GM21447 (cell line): ENCODE data around the gene DPEP1.

Experiments
- ATAC-seq: cut with Tn5 transposase; IDR thresholded peaks from one replicate; pipeline ENCODE4 v1.9.1; 2021; ENCODE audit not compliant: unreplicated experiment

Gene DPEP1

DNA sequence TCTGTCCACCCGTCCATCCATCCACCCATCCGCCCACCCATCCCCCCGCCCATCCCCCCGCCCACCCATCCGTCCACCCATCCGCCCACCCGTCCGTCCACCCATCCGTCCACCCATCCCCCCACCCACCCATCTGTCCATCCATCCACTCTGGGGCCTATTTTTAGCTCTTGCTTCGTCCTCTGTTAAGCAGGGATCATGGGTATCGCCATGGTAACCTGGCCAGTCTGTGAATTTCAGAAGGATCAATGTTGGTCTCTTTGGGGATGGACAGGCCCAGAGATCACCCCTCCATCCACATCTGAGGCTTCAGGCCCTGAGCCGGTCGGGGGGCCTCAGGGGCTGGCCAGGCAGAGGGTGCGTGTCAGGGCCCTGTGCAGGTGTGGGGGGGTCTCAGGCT, 15.2 kb upstream of the DPEP1 start:
- ATAC-seq, result no peak

- no peak for ATAC-seq
These were observed 14.0 kb upstream of the DPEP1 start for GRCh38 chr16:89599451-89599858.

- no peak for ATAC-seq
These were observed 13.5 kb upstream of the DPEP1 start for GRCh38 chr16:89599902-89600301.

- no peak for ATAC-seq
These were observed 13.0 kb upstream of the DPEP1 start for GRCh38 chr16:89600427-89600826.

DNA sequence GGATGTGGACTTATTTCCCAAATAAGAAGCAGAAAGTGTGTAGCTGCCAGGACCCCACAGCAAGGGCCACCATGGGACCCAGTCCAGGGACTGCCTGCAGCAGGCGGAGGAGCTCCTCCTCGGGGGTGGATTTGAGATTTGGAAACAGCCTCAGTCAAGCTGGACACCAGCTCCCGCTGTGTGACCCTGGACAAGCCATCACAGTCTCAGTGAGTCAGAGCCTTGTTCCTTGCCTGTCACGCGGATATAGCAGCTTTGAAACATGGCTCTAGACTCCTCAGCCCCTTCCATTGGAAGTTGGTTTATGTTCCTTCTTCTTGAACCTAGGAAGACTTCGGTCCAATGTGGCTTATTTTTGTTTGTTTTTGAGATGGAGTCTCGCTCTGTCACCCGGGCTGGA, 12.5 kb upstream of the DPEP1 start:
- no peak for ATAC-seq

- no peak for ATAC-seq
These were observed 11.6 kb upstream of the DPEP1 start for GRCh38 chr16:89601906-89602272.

GRCh38 chr16:89602273-89602951, 11.0 kb upstream of the DPEP1 start:
- no peak for ATAC-seq

DNA sequence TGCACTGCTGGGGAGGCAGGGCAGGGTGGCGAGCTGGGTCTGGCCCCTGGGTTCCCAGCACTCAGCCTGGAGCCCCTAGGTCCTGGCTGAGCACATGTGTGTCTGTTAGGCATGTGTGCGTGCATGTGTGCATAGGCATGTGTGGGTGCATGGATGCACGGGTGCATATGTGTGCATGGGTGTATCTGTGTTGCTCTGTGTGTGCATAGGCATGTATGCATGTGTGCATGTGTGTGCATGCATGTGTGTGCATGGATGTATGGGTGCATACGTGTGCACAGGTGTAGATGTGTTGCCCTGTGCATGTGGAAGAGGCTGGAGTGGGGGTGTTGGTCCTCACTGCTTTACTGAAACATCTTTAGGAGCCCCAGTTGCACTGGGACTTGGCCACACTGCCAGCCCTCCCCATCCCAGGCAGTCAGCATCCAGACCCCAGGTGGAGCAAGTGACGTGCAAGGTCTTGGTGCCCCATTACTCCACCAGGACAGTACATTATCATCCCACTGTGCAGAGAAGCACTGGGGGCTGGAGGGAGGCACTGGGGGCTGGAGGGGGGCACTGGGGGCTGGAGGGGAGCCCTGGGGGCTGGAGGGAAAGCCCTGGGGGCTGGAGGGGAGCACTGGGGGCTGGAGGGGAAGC, 10.4 kb upstream of the DPEP1 start:
- ATAC-seq, result no peak

DNA sequence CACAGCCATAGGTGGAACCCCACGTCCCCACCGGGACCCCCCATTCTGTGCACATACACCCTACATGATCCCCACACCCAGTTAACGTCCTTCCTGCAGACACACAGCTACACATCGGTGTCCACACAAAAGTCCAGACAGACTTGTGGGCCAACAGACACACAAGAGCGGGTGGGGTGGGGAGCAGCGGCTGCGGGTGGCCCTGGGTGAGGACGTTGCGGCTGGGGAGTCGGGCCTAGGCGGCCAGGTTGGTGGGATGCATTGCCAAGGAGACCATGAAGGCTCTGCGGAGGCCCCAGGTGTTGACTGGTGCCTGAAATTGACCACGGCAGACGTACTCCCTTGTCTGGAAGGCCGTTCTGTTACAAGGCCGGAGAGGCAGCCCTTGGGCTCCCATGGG, 8.7 kb upstream of the DPEP1 start:
- ATAC-seq, result no peak

- no peak for ATAC-seq
These were observed 8.1 kb upstream of the DPEP1 start for GRCh38 chr16:89605186-89605970.

DNA sequence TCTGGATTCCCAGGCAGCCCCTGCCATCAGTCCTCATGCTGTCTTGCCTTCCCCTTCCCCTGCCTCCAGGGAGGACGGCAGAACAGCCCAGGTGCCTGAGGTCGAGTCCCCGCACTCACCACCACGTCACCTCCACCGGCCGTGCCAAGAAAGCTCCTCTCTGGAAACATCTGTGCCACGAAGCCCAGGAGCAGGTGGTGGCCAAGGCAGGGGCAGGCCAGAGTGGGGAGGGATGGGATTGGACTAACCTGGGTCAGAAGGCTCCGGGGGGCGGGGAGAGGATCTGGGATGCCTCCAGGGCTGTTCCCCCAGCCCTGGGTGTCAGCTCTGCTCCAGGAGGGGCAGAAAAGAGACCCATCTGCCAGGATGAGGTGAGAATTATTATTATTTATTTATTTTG, 7.4 kb upstream of the DPEP1 start:
- no peak for ATAC-seq

DNA sequence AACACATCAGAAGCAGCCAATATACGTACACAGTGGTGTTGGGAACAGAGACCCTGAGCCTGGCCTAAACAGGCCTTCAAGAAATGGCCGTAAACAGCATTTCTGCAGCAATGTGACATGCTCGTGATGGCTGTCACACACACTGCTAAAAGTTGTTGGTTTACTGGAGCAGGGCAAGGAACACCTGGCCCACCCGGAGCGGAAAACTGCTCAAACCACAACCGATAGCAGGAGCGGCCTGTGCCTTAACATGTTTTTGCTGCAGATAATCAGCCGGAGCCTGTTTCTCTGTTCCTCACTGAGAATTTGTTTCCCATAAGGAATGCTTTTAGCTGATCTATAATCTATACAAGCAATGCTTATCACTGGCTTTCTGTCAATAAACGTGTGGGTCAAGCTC, 6.0 kb upstream of the DPEP1 start:
- no peak for ATAC-seq

DNA sequence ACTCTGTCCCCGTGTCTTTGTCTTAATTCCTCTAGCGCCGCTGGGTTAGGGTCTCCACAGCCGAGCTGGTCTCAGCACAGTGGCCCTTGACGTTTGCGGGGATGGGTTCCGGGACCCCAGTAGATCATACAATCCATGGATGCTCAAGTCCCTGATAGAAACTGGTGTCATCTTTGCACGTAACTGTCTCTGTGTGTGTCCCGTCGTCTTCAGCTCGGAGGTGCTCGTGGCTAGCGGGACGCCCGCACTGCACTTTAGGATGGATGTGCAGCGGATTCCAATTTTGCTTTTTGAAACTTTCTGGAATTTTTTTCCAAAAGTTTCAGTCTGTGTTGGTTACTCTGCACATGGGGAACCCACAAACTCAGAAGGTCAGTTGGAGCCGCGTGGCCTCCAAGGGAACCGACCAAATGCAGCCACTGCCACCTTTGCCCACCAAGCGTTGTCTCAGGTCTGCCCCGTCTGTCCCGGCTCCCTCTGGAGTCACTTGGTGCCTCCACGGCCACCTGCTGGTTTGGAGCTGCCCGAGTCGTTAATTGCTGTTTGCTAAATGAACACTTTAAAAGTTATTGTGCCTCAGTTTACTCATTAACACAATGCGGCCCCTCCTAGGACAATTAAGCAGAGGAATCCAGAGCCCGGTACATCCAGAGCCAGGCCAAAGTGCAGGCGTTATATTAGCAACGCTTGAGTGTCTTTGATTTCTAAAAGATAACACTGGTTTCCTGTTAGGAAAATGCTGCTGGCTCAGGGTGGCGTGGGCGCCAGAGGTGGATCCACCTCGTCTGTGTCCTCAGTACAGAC, 5.3 kb upstream of the DPEP1 start:
- ATAC-seq, result no peak

- ATAC-seq, result no peak
These were observed 3.4 kb upstream of the DPEP1 start for GRCh38 chr16:89610108-89610453.

GRCh38 chr16:89612415-89613166, 851 bp upstream of the DPEP1 start:
- no peak for ATAC-seq

DNA sequence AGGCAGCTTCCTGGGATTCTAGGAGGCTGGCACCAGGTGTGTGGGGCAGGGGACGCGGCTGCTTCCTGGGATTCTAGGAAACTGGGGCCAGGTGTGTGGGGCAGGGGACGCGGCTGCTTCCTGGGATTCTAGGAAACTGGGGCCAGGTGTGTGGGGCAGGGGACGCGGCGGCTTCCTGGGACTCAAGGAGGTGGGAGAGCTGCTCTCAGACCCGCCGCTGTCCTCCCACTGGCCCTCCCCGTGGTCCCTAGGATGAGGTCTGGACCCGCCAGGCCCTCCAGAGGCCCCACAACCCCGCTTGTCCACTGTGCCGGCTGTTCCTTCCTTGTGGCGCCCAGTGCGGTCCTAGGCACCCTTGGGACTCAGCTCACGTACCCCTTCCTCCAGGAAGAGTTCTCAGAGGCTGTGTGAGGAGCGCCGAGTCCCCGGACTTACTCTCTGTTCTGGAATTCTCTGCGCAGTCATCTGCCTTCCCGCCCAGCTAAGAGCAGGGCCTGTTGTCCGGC, 565 bp downstream of the DPEP1 start:
- ATAC-seq, result no peak

DNA sequence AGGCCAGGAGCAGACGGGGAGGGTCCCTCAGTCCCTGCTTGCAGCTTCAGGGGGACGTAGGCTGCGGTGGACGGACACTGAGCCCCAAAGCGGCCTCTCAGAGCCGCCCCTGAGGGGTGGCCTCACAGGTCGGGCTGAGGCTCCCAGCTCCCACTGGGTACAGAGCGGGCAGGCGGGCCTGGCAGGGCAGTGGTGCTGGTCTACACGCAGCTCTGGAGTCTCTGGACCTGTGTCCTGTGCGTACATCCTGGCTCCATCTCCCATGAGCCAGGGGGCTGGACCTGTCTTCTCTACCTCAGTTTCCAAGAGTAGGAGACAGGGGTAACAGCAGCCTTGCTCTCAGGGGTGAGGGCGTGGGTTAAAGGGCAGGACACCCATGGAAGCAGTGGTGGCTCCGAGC, 1.7 kb downstream of the DPEP1 start:
- ATAC-seq, result no peak

DNA sequence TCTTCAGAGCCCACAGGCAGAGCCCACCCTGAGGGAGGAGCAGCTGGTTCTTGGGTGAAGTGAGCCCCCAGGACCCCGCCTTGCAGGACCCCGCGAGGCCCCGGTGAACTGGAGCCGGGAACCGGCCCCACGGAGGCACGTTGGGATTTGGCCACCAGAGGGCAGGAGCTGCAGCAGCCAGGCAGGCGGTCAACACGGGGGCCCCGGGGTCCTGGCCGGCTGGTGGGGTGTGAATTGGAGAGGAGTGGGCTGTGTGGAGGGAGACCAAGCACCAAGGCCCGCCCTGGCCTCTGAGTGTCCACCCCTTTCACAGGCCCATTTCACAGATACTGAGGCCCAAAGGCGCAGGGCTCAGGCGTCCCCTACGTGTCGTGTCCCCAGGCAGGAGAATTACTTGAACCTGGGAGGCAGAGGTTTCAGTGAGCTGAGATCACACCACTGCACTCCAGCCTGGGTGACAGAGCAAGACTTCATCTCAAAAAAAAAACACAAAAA, 2.2 kb downstream of the DPEP1 start:
- ATAC-seq, result no peak

DNA sequence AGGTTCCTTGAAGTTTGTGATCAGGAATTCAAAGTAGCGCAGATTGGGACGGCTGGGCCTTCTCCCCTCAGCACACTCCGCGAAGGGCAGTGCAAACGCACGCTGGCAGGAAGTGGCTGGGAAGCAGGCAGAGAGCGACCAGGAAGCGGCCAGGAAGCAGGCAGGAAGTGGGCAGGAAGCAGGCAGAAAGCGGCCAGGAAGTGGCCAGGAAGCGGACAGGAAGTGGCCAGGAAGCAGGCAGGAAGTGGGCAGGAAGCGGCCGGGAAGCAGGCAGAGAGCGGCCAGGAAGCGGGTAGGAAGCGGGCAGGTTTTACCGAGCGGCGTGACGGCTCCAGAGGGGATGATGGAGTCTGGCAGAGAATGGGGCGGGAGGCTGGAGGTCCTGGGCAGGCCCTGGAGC, 3.2 kb downstream of the DPEP1 start:
- no peak for ATAC-seq

- no peak for ATAC-seq
These were observed 3.6 kb downstream of the DPEP1 start for GRCh38 chr16:89617036-89617435.
